ENCODE data around the gene ASB9. TPM values are rescaled to one million over a fixed set of nuclear protein-coding genes. Genes with fewer than 3 reads are reported as not detected.
"Not testable (repeated sequence)": the region's sequence is repeated elsewhere in the genome, so short reads cannot be mapped to it uniquely, and the experiment has no call there.

Gene ASB9
- total RNA-seq, 2 donors from 2014 or later: 1.2 to 2.5 TPM

GRCh38 chrX:15298201-15298600 is 28.3 kb upstream of the ASB9 start:
- ATAC-seq (ENCODE audit: insufficient number of reproducible peaks, low FRiP score, low read depth) (no peak), DNase-seq (ENCODE audit: low spot score) (no peak)
- Histone ChIP-seq H3K27me3 (replicated peaks; ENCODE audit: insufficient read depth) (no peaks in the 10 kb centered on the region), H3K4me1 (ENCODE audit: control insufficient read depth in 1 of 2, low read depth in 2 of 2) (no peaks in the 10 kb centered on the region), H3K4me3 (no peak overlapping the region), H3K27ac (peak overlapping the region in 1 of 2 donors; percentile 26), H3K36me3 (no peaks in the 10 kb centered on the region), H3K9me3 (no peaks in the 10 kb centered on the region)
- no peak for TF ChIP-seq CTCF (IDR thresholded peaks at IDR 0.05)

GRCh38 chrX:15293451-15293850 is 23.6 kb upstream of the ASB9 start:
- ATAC-seq (ENCODE audit: insufficient number of reproducible peaks, low FRiP score, low read depth) (no peak), DNase-seq (ENCODE audit: low spot score) (no peak)
- TF ChIP-seq CTCF (IDR thresholded peaks at IDR 0.05): no peak
- H3K9me3 ChIP-seq: no peaks in the 10 kb centered on the region
- no peak overlapping the region for H3K4me3 ChIP-seq
- H3K27ac ChIP-seq: no peak overlapping the region
- H3K4me1 ChIP-seq (ENCODE audit: control insufficient read depth in 1 of 2, low read depth in 2 of 2): no peaks in the 10 kb centered on the region
- H3K27me3 ChIP-seq (replicated peaks; ENCODE audit: insufficient read depth): no peaks in the 10 kb centered on the region
- no peaks in the 10 kb centered on the region for H3K36me3 ChIP-seq

GRCh38 chrX:15292861-15293260 is 23.0 kb upstream of the ASB9 start:
- Histone ChIP-seq H3K27ac (no peak overlapping the region), H3K4me3 (no peak overlapping the region), H3K27me3 (replicated peaks; ENCODE audit: insufficient read depth) (no peaks in the 10 kb centered on the region), H3K9me3 (no peaks in the 10 kb centered on the region), H3K36me3 (no peaks in the 10 kb centered on the region), H3K4me1 (ENCODE audit: control insufficient read depth in 1 of 2, low read depth in 2 of 2) (no peaks in the 10 kb centered on the region)
- no peak for ATAC-seq (ENCODE audit: insufficient number of reproducible peaks, low FRiP score, low read depth)
- TF ChIP-seq CTCF (IDR thresholded peaks at IDR 0.05): no peak
- no peak for DNase-seq (ENCODE audit: low spot score)

GRCh38 chrX:15277604-15278003 is 7.7 kb upstream of the ASB9 start:
- H3K4me1 ChIP-seq (ENCODE audit: control insufficient read depth in 1 of 2, low read depth in 2 of 2): no peaks in the 10 kb centered on the region
- H3K27ac ChIP-seq: no peak overlapping the region
- H3K4me3 ChIP-seq: no peak overlapping the region
- H3K27me3 ChIP-seq (replicated peaks; ENCODE audit: insufficient read depth): no peaks in the 10 kb centered on the region
- no peaks in the 10 kb centered on the region for H3K9me3 ChIP-seq
- no peak for DNase-seq (ENCODE audit: low spot score)
- H3K36me3 ChIP-seq: no peaks in the 10 kb centered on the region
- TF ChIP-seq CTCF (IDR thresholded peaks at IDR 0.05): no peak
- ATAC-seq (ENCODE audit: insufficient number of reproducible peaks, low FRiP score, low read depth): no peak

- Histone ChIP-seq H3K4me3 (no peak overlapping the region), H3K4me1 (ENCODE audit: control insufficient read depth in 1 of 2, low read depth in 2 of 2) (no peaks in the 10 kb centered on the region), H3K27ac (no peak overlapping the region), H3K27me3 (replicated peaks; ENCODE audit: insufficient read depth) (no peaks in the 10 kb centered on the region), H3K9me3 (no peaks in the 10 kb centered on the region), H3K36me3 (no peaks in the 10 kb centered on the region)
- ATAC-seq (ENCODE audit: insufficient number of reproducible peaks, low FRiP score, low read depth) (no peak), DNase-seq (ENCODE audit: low spot score) (no peak)
- no peak for TF ChIP-seq CTCF (IDR thresholded peaks at IDR 0.05)
Measured at GRCh38 chrX:15274946-15275345, 5.1 kb upstream of the ASB9 start.

GRCh38 chrX:15273275-15273674 is 3.4 kb upstream of the ASB9 start:
- DNase-seq (ENCODE audit: low spot score); H3K4me3 ChIP-seq; ATAC-seq (ENCODE audit: insufficient number of reproducible peaks, low FRiP score, low read depth); H3K4me1 ChIP-seq (ENCODE audit: control insufficient read depth in 1 of 2, low read depth in 2 of 2); H3K36me3 ChIP-seq; H3K9me3 ChIP-seq; H3K27me3 ChIP-seq (replicated peaks; ENCODE audit: insufficient read depth); H3K27ac ChIP-seq: not testable (repeated sequence)

All from thoracic aorta (tissue), 2 donors.